Duodenal mucosa (tissue), 2 donors: ENCODE data around the gene LRRFIP2.

Experiments used
- H3K27ac ChIP-seq: one replicate; pipeline ENCODE4 v1.7.0; 2013; ENCODE audit warnings: low read depth, low read length
- H3K27me3 ChIP-seq, 2 donors: one replicate each; pipeline ENCODE4 v1.7.0; 2013; ENCODE audit warnings: low read length in 2 of 2, control low read depth in 1 of 2; ENCODE audit not compliant: insufficient read depth in 2 of 2, control insufficient read depth in 1 of 2
- H3K36me3 ChIP-seq, 2 donors: one replicate each; pipeline ENCODE4 v1.7.0; 2013; ENCODE audit warnings: low read length in 2 of 2, control low read depth in 1 of 2; ENCODE audit not compliant: insufficient read depth in 2 of 2, control insufficient read depth in 1 of 2
- H3K4me1 ChIP-seq, 2 donors: one replicate each; pipeline ENCODE4 v1.7.0; 2013; ENCODE audit warnings: low read length in 2 of 2, control low read depth in 1 of 2; ENCODE audit not compliant: insufficient read depth in 2 of 2, control insufficient read depth in 1 of 2
- H3K4me3 ChIP-seq, 2 donors: one replicate each; pipeline ENCODE4 v1.7.0; 2013; ENCODE audit warnings: low read length in 2 of 2, low read depth in 1 of 2
- H3K9ac ChIP-seq, 2 donors: one replicate each; pipeline ENCODE4 v1.7.0; 2013; ENCODE audit warnings: low read length in 2 of 2, low read depth in 1 of 2
- H3K9me3 ChIP-seq, 2 donors: one replicate each; pipeline ENCODE4 v1.7.0; 2013; ENCODE audit warnings: low read length in 2 of 2, control low read depth in 1 of 2; ENCODE audit not compliant: control insufficient read depth in 1 of 2

Gene LRRFIP2

GRCh38 chr3:37170060-37170459 lies 4.3 kb downstream of the LRRFIP2 start:
- Histone ChIP-seq H3K9me3 (no peaks in the 10 kb centered on the region), H3K36me3 (peaks cover 2 to 8% of the 10 kb centered on the region in 2 donors), H3K27ac (peak overlapping the region; percentile 62), H3K9ac (peak overlapping the region; percentile 2 to 58), H3K4me1 (peaks cover 23 to 51% of the 10 kb centered on the region in 2 donors), H3K4me3 (peak overlapping the region in 1 of 2 donors; percentile 30), H3K27me3 (no peaks in the 10 kb centered on the region)

- Histone ChIP-seq H3K9ac (no peak overlapping the region), H3K36me3 (peaks cover 2 to 8% of the 10 kb centered on the region in 2 donors), H3K27ac (no peak overlapping the region), H3K4me1 (peaks cover 15 to 44% of the 10 kb centered on the region in 2 donors), H3K4me3 (no peak overlapping the region), H3K9me3 (no peaks in the 10 kb centered on the region), H3K27me3 (no peaks in the 10 kb centered on the region)
Measured at GRCh38 chr3:37168896-37169295, 5.5 kb downstream of the LRRFIP2 start.

- H3K9me3 ChIP-seq, result no peaks in the 10 kb centered on the region
- no peaks in the 10 kb centered on the region for H3K27me3 ChIP-seq
- peaks cover 8 to 12% of the 10 kb centered on the region in 2 donors for H3K36me3 ChIP-seq
- no peak overlapping the region for H3K9ac ChIP-seq
- H3K27ac ChIP-seq, result no peak overlapping the region
- no peak overlapping the region for H3K4me3 ChIP-seq
- peaks cover 3 to 11% of the 10 kb centered on the region in 2 donors for H3K4me1 ChIP-seq
Measured at GRCh38 chr3:37163262-37164015, 10.9 kb downstream of the LRRFIP2 start.

- no peak overlapping the region for H3K4me3 ChIP-seq
- H3K9ac ChIP-seq, result no peak overlapping the region
- peaks cover 8% of the 10 kb centered on the region in 2 donors for H3K36me3 ChIP-seq
- no peak overlapping the region for H3K27ac ChIP-seq
- no peaks in the 10 kb centered on the region for H3K9me3 ChIP-seq
- peaks cover 3 to 11% of the 10 kb centered on the region in 2 donors for H3K4me1 ChIP-seq
- no peaks in the 10 kb centered on the region for H3K27me3 ChIP-seq
Measured at GRCh38 chr3:37162501-37163245, 11.7 kb downstream of the LRRFIP2 start.

GRCh38 chr3:37161351-37161750 lies 13.0 kb downstream of the LRRFIP2 start:
- peaks cover 3 to 11% of the 10 kb centered on the region in 2 donors for H3K4me1 ChIP-seq
- H3K27ac ChIP-seq, result no peak overlapping the region
- peaks cover 8% of the 10 kb centered on the region in 2 donors for H3K36me3 ChIP-seq
- H3K9me3 ChIP-seq, result no peaks in the 10 kb centered on the region
- H3K4me3 ChIP-seq, result no peak overlapping the region
- H3K27me3 ChIP-seq, result no peaks in the 10 kb centered on the region
- no peak overlapping the region for H3K9ac ChIP-seq

GRCh38 chr3:37155782-37156181 lies 18.6 kb downstream of the LRRFIP2 start:
- Histone ChIP-seq H3K4me3 (no peak overlapping the region), H3K9me3 (no peaks in the 10 kb centered on the region), H3K9ac (no peak overlapping the region), H3K4me1 (peaks cover 3 to 5% of the 10 kb centered on the region in 2 donors), H3K27ac (no peak overlapping the region), H3K27me3 (no peaks in the 10 kb centered on the region), H3K36me3 (peaks cover 0 to 19% of the 10 kb centered on the region in 2 donors)

GRCh38 chr3:37154668-37155314 lies 19.6 kb downstream of the LRRFIP2 start:
- peaks cover 0 to 18% of the 10 kb centered on the region in 2 donors for H3K36me3 ChIP-seq
- peaks cover 3 to 5% of the 10 kb centered on the region in 2 donors for H3K4me1 ChIP-seq
- H3K9me3 ChIP-seq, result no peaks in the 10 kb centered on the region
- no peak overlapping the region for H3K27ac ChIP-seq
- H3K9ac ChIP-seq, result no peak overlapping the region
- H3K4me3 ChIP-seq, result no peak overlapping the region
- H3K27me3 ChIP-seq, result no peaks in the 10 kb centered on the region

GRCh38 chr3:37150621-37151020 lies 23.8 kb downstream of the LRRFIP2 start:
- H3K27me3 ChIP-seq, result no peaks in the 10 kb centered on the region
- no peaks in the 10 kb centered on the region for H3K9me3 ChIP-seq
- no peak overlapping the region for H3K9ac ChIP-seq
- peaks cover 0 to 5% of the 10 kb centered on the region in 2 donors for H3K4me1 ChIP-seq
- no peak overlapping the region for H3K27ac ChIP-seq
- no peak overlapping the region for H3K4me3 ChIP-seq
- peaks cover 15 to 37% of the 10 kb centered on the region in 2 donors for H3K36me3 ChIP-seq

GRCh38 chr3:37149257-37149656 lies 25.1 kb downstream of the LRRFIP2 start:
- no peaks in the 10 kb centered on the region for H3K27me3 ChIP-seq
- no peak overlapping the region for H3K4me3 ChIP-seq
- H3K9me3 ChIP-seq, result no peaks in the 10 kb centered on the region
- peaks cover 18 to 33% of the 10 kb centered on the region in 2 donors for H3K36me3 ChIP-seq
- no peak overlapping the region for H3K9ac ChIP-seq
- peaks cover 3 to 9% of the 10 kb centered on the region in 2 donors for H3K4me1 ChIP-seq
- H3K27ac ChIP-seq, result no peak overlapping the region

GRCh38 chr3:37148208-37148607 lies 26.2 kb downstream of the LRRFIP2 start:
- H3K9ac ChIP-seq, result no peak overlapping the region
- H3K9me3 ChIP-seq, result no peaks in the 10 kb centered on the region
- no peak overlapping the region for H3K4me3 ChIP-seq
- no peak overlapping the region for H3K27ac ChIP-seq
- peaks cover 18 to 32% of the 10 kb centered on the region in 2 donors for H3K36me3 ChIP-seq
- H3K27me3 ChIP-seq, result no peaks in the 10 kb centered on the region
- H3K4me1 ChIP-seq, result peaks cover 3 to 9% of the 10 kb centered on the region in 2 donors
